CD4-positive, alpha-beta T cell (primary cell): ENCODE measurements around the gene SIN3B. TPM values are rescaled to one million over a fixed set of nuclear protein-coding genes. Genes with fewer than 3 reads are reported as not detected.

Experiments
- ATAC-seq: fragments of 200-7000 bp; cut with Tn5 transposase; one replicate; pipeline ENCODE4 v1.10.0; 2022; ENCODE audit warnings: mild to moderate bottlenecking; ENCODE audit not compliant: poor library complexity
- CTCF ChIA-PET: fragments of 350-600 bp; sonication (Branson Sonifier 250); formaldehyde crosslinking; loops from one replicate; lab custom pipeline; 2021; ENCODE audit warnings: antibody characterized with exemption, inconsistent platforms; lab: Charles Lee
- POLR2A ChIA-PET: fragments of 350-600 bp; sonication (Branson Sonifier 250); formaldehyde crosslinking; loops from one replicate; lab custom pipeline; 2021; ENCODE audit warnings: antibody characterized with exemption, inconsistent platforms; lab: Charles Lee
- DNase-seq, 14 experiments: peaks; one replicate each; pipeline ENCODE4 v3.0.0-alpha.2; 2013 to 2020; ENCODE audit warnings: mixed read lengths in 2 of 14
- H3K27ac ChIP-seq, 2 donors: one replicate each; pipeline versions ENCODE4 v1.5.1 to v1.7.0; 2013; ENCODE audit warnings: low read length in 2 of 2, low read depth in 1 of 2, mild to moderate bottlenecking in 1 of 2
- H3K27me3 ChIP-seq, 2 experiments: 1 replicate in 1 of 2; 2 replicates in 1 of 2; pipeline versions ENCODE4 v1.6.1 to v1.7.0; 2013; ENCODE audit warnings: low read length in 2 of 2, control low read depth in 1 of 2, mild to moderate bottlenecking in 1 of 2, moderate library complexity in 1 of 2; ENCODE audit not compliant: insufficient read depth in 2 of 2, control insufficient read depth in 1 of 2
- H3K36me3 ChIP-seq: one replicate; pipeline ENCODE4 v1.6.1; 2013; ENCODE audit warnings: low read length, control low read depth; ENCODE audit not compliant: insufficient read depth
- H3K4me1 ChIP-seq: one replicate; pipeline ENCODE4 v1.6.1; 2013; ENCODE audit warnings: low read length, control low read depth; ENCODE audit not compliant: insufficient read depth
- H3K4me3 ChIP-seq: one replicate; pipeline ENCODE4 v1.5.1; 2013; ENCODE audit warnings: mild to moderate bottlenecking, low read length, moderate library complexity
- H3K9me3 ChIP-seq, 2 experiments: 1 replicate in 1 of 2; 2 replicates in 1 of 2; pipeline versions ENCODE4 v1.6.1 to v1.7.0; 2013; ENCODE audit warnings: low read length in 2 of 2, mild to moderate bottlenecking in 2 of 2, control low read depth in 1 of 2, moderate library complexity in 1 of 2; ENCODE audit not compliant: control insufficient read depth in 1 of 2, insufficient read depth in 1 of 2
- H3K27ac Mint-ChIP-seq: one replicate; pipeline ENCODE4 v1.8.0; 2020; ENCODE audit warnings: mixed read lengths
- H3K27me3 Mint-ChIP-seq: one replicate; pipeline ENCODE4 v1.8.0; 2021; ENCODE audit warnings: mixed read lengths
- H3K36me3 Mint-ChIP-seq: one replicate; pipeline ENCODE4 v1.8.0; 2021; ENCODE audit warnings: low read depth, mixed read lengths
- H3K4me1 Mint-ChIP-seq: one replicate; pipeline ENCODE4 v1.8.0; 2021; ENCODE audit warnings: low read depth, mixed read lengths
- H3K4me3 Mint-ChIP-seq: one replicate; pipeline ENCODE4 v1.8.0; 2020; ENCODE audit warnings: mild to moderate bottlenecking, mixed read lengths
- H3K9me3 Mint-ChIP-seq: one replicate; pipeline ENCODE4 v1.8.0; 2020; ENCODE audit warnings: mixed read lengths
- intact Hi-C, 2 experiments: fragments of 100-400 bp; cut with DNase I in 1 of 2; cut with micrococcal nuclease in 1 of 2; formaldehyde crosslinking; loops; one replicate each; pipeline versions ENCODE4 v1.15.1 to v1.9.0; 2023 to 2025; cut with DNase I, micrococcal nuclease
- total RNA-seq, 174 experiments: library from RNA in 2 of 174; stranded (reverse) in 2 of 174; gene quantifications; one replicate each; pipeline ENCODE4 v1.2.3 and lab custom pipeline; 2021 to 2026
- TF ChIP-seq, protein P1 (sequence below): fragments of 200-600 bp; IDR thresholded peaks from one replicate; pipeline ENCODE4 v1.8.0; 2022; ENCODE audit warnings: antibody characterized with exemption, mild to moderate bottlenecking

SIN3B gene
- total RNA-seq, 2 experiments from 2014 or later = 52.4 to 53.7 TPM

DNA sequence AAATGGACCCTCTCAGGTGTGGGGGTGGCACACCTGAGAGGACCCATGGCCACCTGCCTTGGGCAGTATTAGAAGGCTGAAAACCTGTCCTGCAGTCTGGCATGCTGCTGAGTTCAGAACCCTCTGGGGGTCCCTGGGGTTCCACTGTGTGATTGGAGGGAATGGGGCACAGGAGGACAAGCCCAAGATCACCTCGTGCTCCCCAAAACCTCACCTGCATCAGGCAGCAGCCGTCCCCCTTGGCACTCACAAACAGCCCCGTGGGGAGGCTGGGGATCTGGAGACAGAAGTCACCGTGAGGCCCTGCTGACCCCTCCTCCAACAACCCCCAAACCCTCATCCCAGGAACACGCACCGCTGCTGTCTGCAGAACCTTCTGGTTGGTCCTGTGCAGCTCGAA is 74.1 kb downstream of the SIN3B start:
- Histone ChIP-seq H3K36me3 (no peaks in the 10 kb centered on the region), H3K27me3 (no peaks in the 10 kb centered on the region), H3K4me3 (no peak overlapping the region), H3K4me1 (peaks cover 12% of the 10 kb centered on the region), H3K9me3 (peaks cover 0 to 7% of the 10 kb centered on the region in 2 experiments), H3K27ac (no peak overlapping the region)
- DNase-seq (peak in 1 of 14 experiments; percentile 8), ATAC-seq (no peak)
- H3K27ac Mint-ChIP-seq = no peak overlapping the region
- H3K4me1 Mint-ChIP-seq = peaks cover 6% of the 10 kb centered on the region
- no peaks in the 10 kb centered on the region for H3K9me3 Mint-ChIP-seq
- POLR2A ChIA-PET = no interaction called here
- peaks cover 13% of the 10 kb centered on the region for H3K27me3 Mint-ChIP-seq
- CTCF ChIA-PET = no interaction called here
- intact Hi-C loops = no loop called here
- TF ChIP-seq, protein P1, sequence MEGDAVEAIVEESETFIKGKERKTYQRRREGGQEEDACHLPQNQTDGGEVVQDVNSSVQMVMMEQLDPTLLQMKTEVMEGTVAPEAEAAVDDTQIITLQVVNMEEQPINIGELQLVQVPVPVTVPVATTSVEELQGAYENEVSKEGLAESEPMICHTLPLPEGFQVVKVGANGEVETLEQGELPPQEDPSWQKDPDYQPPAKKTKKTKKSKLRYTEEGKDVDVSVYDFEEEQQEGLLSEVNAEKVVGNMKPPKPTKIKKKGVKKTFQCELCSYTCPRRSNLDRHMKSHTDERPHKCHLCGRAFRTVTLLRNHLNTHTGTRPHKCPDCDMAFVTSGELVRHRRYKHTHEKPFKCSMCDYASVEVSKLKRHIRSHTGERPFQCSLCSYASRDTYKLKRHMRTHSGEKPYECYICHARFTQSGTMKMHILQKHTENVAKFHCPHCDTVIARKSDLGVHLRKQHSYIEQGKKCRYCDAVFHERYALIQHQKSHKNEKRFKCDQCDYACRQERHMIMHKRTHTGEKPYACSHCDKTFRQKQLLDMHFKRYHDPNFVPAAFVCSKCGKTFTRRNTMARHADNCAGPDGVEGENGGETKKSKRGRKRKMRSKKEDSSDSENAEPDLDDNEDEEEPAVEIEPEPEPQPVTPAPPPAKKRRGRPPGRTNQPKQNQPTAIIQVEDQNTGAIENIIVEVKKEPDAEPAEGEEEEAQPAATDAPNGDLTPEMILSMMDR = no peak
- no peaks in the 10 kb centered on the region for H3K36me3 Mint-ChIP-seq
- H3K4me3 Mint-ChIP-seq = no peak overlapping the region

DNA sequence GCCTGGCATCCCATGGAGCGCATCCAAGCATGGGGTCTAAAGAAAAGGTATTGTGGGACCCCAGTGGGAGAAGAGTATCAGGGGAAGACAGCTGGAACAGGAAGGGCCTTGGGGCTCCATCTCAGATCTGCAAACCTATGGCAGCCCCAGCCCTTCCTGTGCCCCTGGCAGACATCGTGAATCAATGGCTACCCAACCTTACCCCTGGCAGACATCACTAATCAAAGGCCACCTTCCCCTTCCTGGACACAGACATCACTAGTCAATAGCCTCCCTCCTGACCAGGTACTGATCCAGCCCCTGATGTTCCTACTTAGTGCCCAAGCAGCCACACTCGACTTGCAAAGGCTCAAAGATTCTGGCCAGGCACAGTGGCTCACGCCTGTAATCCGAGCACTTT is 75.4 kb downstream of the SIN3B start:
- Histone ChIP-seq H3K4me1 (peaks cover 5% of the 10 kb centered on the region), H3K27me3 (no peaks in the 10 kb centered on the region), H3K9me3 (peaks cover 0 to 7% of the 10 kb centered on the region in 2 experiments), H3K4me3 (no peak overlapping the region), H3K27ac (no peak overlapping the region), H3K36me3 (no peaks in the 10 kb centered on the region)
- no peak overlapping the region for H3K27ac Mint-ChIP-seq
- H3K9me3 Mint-ChIP-seq = no peaks in the 10 kb centered on the region
- H3K36me3 Mint-ChIP-seq = no peaks in the 10 kb centered on the region
- ATAC-seq (no peak), DNase-seq (peak in 1 of 14 experiments; percentile 1)
- no peaks in the 10 kb centered on the region for H3K4me1 Mint-ChIP-seq
- TF ChIP-seq, protein P1 = no peak
- intact Hi-C loops = no loop called here
- CTCF ChIA-PET = no interaction called here
- H3K27me3 Mint-ChIP-seq = peaks cover 7% of the 10 kb centered on the region
- POLR2A ChIA-PET = no interaction called here
- no peak overlapping the region for H3K4me3 Mint-ChIP-seq

DNA sequence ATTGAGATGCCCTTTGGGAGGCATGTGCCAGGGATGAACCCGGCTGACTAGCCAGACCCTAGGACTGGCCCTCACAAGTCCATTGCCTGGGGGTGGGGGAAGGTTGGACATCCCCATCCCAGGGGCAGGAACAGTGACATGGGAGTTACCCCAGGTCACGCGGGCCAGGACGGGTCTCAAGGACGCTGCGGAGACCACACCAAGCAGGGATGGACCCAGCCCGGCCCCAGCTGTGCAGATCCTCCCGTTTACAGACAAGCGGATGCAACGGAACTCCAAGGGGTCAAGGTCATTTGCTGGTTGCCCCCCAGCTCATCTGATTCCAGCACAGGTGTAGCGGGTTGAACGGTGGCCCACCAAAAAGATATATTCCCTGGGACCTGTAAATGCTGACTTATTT is 79.6 kb downstream of the SIN3B start:
- ChIA-PET POLR2A (no interaction called here), CTCF (interaction anchor here (0.5 kb wide), 1 partner anchor 137 kb away, joined by 3 read pairs; no protein-coding TSS in a partner anchor)
- ATAC-seq (no peak), DNase-seq (no peak)
- H3K4me1 Mint-ChIP-seq = no peaks in the 10 kb centered on the region
- H3K4me3 Mint-ChIP-seq = no peak overlapping the region
- peaks cover 15 to 21% of the 10 kb centered on the region in 2 experiments for H3K9me3 ChIP-seq
- no peak overlapping the region for H3K27ac Mint-ChIP-seq
- intact Hi-C loops = no loop called here
- H3K36me3 ChIP-seq = no peaks in the 10 kb centered on the region
- peaks cover 12% of the 10 kb centered on the region for H3K9me3 Mint-ChIP-seq
- H3K4me3 ChIP-seq = no peak overlapping the region
- peaks cover 6% of the 10 kb centered on the region for H3K27me3 Mint-ChIP-seq
- TF ChIP-seq, protein P1 = no peak
- H3K27ac ChIP-seq = no peak overlapping the region
- H3K27me3 ChIP-seq = no peaks in the 10 kb centered on the region
- no peaks in the 10 kb centered on the region for H3K36me3 Mint-ChIP-seq
- H3K4me1 ChIP-seq = no peaks in the 10 kb centered on the region
